Loucy (cell line): ENCODE data around the gene AUP1.

Source experiments
- H2AFZ ChIP-seq: fragments of 200-600 bp; sonication (generic); 2 replicates; pipeline ENCODE4 v1.6.0; 2016; ENCODE audit warnings: antibody characterized with exemption, mild to moderate bottlenecking, low read length, moderate library complexity
- H3F3A ChIP-seq: fragments of 200-600 bp; 2 replicates; pipeline ENCODE4 v1.6.0; 2016; ENCODE audit warnings: antibody characterized with exemption, low read depth, mild to moderate bottlenecking
- H3K27me3 ChIP-seq: fragments of 200-600 bp; sonication (generic); 2 replicates; pipeline ENCODE4 v1.6.1; 2014; ENCODE audit warnings: low read length, mild to moderate bottlenecking; ENCODE audit not compliant: insufficient read depth, poor library complexity, severe bottlenecking
- H3K36me3 ChIP-seq: fragments of 200-600 bp; sonication (generic); 2 replicates; pipeline ENCODE4 v1.6.1; 2016; ENCODE audit warnings: low read length; ENCODE audit not compliant: insufficient read depth
- H3K4me1 ChIP-seq: fragments of 200-600 bp; sonication (generic); 2 replicates; pipeline ENCODE4 v1.5.1; 2014; ENCODE audit warnings: low read length, mild to moderate bottlenecking; ENCODE audit not compliant: insufficient read depth, poor library complexity, severe bottlenecking
- H3K4me2 ChIP-seq: fragments of 200-600 bp; sonication (generic); 2 replicates; pipeline ENCODE4 v1.6.0; 2014; ENCODE audit warnings: antibody characterized with exemption, low read length, low read depth, mild to moderate bottlenecking; ENCODE audit not compliant: poor library complexity, severe bottlenecking
- H3K4me3 ChIP-seq: fragments of 200-600 bp; sonication (generic); 2 replicates; pipeline ENCODE4 v1.5.1; 2014; ENCODE audit warnings: low read length, mild to moderate bottlenecking, mixed read lengths; ENCODE audit not compliant: poor library complexity, severe bottlenecking
- H3K79me2 ChIP-seq: fragments of 200-600 bp; sonication (generic); 2 replicates; pipeline ENCODE4 v1.6.1; 2014; ENCODE audit warnings: low read length; ENCODE audit not compliant: insufficient read depth
- H3K9ac ChIP-seq: fragments of 200-600 bp; sonication (generic); 2 replicates; pipeline ENCODE4 v1.6.0; 2014; ENCODE audit warnings: mild to moderate bottlenecking, low read depth, low read length, moderate library complexity; ENCODE audit not compliant: poor library complexity, severe bottlenecking
- H3K9me2 ChIP-seq: fragments of 200-600 bp; sonication (generic); replicated peaks from 2 replicates; pipeline ENCODE4 v1.6.1; 2016; ENCODE audit warnings: low read depth, low read length, mixed read lengths
- H3K9me3 ChIP-seq: fragments of 200-600 bp; sonication (generic); 2 replicates; pipeline ENCODE4 v1.6.1; 2014; ENCODE audit warnings: mild to moderate bottlenecking, antibody characterized with exemption, low read length, low read depth; ENCODE audit not compliant: insufficient read depth
- H4K20me1 ChIP-seq: fragments of 200-600 bp; sonication (generic); 2 replicates; pipeline ENCODE4 v1.6.0; 2014; ENCODE audit warnings: antibody characterized with exemption, low read length, mild to moderate bottlenecking; ENCODE audit not compliant: insufficient read depth, poor library complexity, severe bottlenecking
- CTCF ChIP-seq: fragments of 200-600 bp; sonication (generic); conservative IDR thresholded peaks from 2 replicates; pipeline ENCODE4 v1.5.1; 2014; ENCODE audit warnings: mild to moderate bottlenecking, antibody characterized with exemption, low read length
- EZH2phosphoT487 ChIP-seq: fragments of 200-600 bp; IDR thresholded peaks from 2 replicates; pipeline ENCODE4 v1.6.1; 2018; ENCODE audit warnings: antibody characterized with exemption, mild to moderate bottlenecking, moderate library complexity, borderline replicate concordance

AUP1 gene

GRCh38 chr2:74525717-74526648 is 3.5 kb downstream of the AUP1 start, which contains the start of gene DQX1:
DQX1 (minus strand) TSS chr2:74526231; CDS start chr2:74525729, 502 bp downstream.
- H3F3A ChIP-seq, result 0 out of 2 replicates have a peak, but pooled peaks cover 3% of the 10 kb centered on the region
- no peaks in the 10 kb centered on the region for H3K9me2 ChIP-seq
- peaks cover 4% of the 10 kb centered on the region for H3K27me3 ChIP-seq
- H3K4me2 ChIP-seq, result peak within 1 kb of the TSS; percentile 100
- H3K79me2 ChIP-seq, result peaks cover 42% of the 10 kb centered on the region
- TF ChIP-seq EZH2phosphoT487, result no peak
- TF ChIP-seq CTCF, result no peak
- peaks cover 17% of the 10 kb centered on the region; the same call in 1 of the 2 replicates for H3K36me3 ChIP-seq
- H2AFZ ChIP-seq, result no peak within 1 kb of the TSS
- H3K9me3 ChIP-seq, result no peaks in the 10 kb centered on the region
- H3K4me1 ChIP-seq, result peaks cover 24% of the 10 kb centered on the region
- H4K20me1 ChIP-seq, result peaks cover 18% of the 10 kb centered on the region
- H3K4me3 ChIP-seq, result no peak within 1 kb of the TSS
- no peak within 1 kb of the TSS for H3K9ac ChIP-seq

GRCh38 chr2:74524955-74525716 is 4.4 kb downstream of the AUP1 start:
- Histone ChIP-seq H3F3A (0 out of 2 replicates have a peak, but pooled peaks cover 3% of the 10 kb centered on the region), H3K27me3 (peaks cover 2% of the 10 kb centered on the region), H3K9ac (no peak overlapping the region), H2AFZ (no peak overlapping the region), H3K9me2 (no peaks in the 10 kb centered on the region), H3K4me1 (peaks cover 20% of the 10 kb centered on the region), H3K4me3 (no peak overlapping the region), H3K9me3 (no peaks in the 10 kb centered on the region), H3K36me3 (peaks cover 17% of the 10 kb centered on the region; the same call in 1 of the 2 replicates), H3K4me2 (no peak overlapping the region), H4K20me1 (peaks cover 18% of the 10 kb centered on the region), H3K79me2 (peaks cover 34% of the 10 kb centered on the region)
- TF ChIP-seq CTCF (no peak), EZH2phosphoT487 (no peak)

- H3K9me2 ChIP-seq, result no peaks in the 10 kb centered on the region
- no peaks in the 10 kb centered on the region for H3K27me3 ChIP-seq
- H3F3A ChIP-seq, result 0 out of 2 replicates have a peak, but pooled peaks cover 3% of the 10 kb centered on the region
- H3K4me2 ChIP-seq, result no peak overlapping the region
- H3K9ac ChIP-seq, result no peak overlapping the region
- peaks cover 16% of the 10 kb centered on the region for H4K20me1 ChIP-seq
- H3K4me1 ChIP-seq, result peaks cover 20% of the 10 kb centered on the region
- no peaks in the 10 kb centered on the region for H3K9me3 ChIP-seq
- TF ChIP-seq CTCF (no peak), EZH2phosphoT487 (no peak)
- H3K36me3 ChIP-seq, result peaks cover 17% of the 10 kb centered on the region; the same call in 1 of the 2 replicates
- H3K4me3 ChIP-seq, result no peak overlapping the region
- peaks cover 25% of the 10 kb centered on the region for H3K79me2 ChIP-seq
- no peak overlapping the region for H2AFZ ChIP-seq
These were observed 5.5 kb downstream of the AUP1 start for GRCh38 chr2:74524005-74524404.
